MM.1S (cell line): ENCODE measurements around the gene BCHE.

ENCODE experiments used
- EZH2 ChIP-seq: fragments of 300-600 bp; sonication (generic); optimal IDR thresholded peaks from 2 replicates; pipeline ENCODE3; 2017; ENCODE audit warnings: low read depth, mild to moderate bottlenecking, antibody characterized with exemption, low read length, mixed read lengths
- EZH2phosphoT487 ChIP-seq: fragments of 300-600 bp; sonication (generic); IDR thresholded peaks from 2 replicates; pipeline ENCODE4 v1.6.1; 2018; ENCODE audit warnings: antibody characterized with exemption, low read length
- TF ChIP-seq, protein P1 (sequence below): fragments of 300-600 bp; sonication (generic); IDR thresholded peaks from 2 replicates; pipeline ENCODE4 v1.5.1; 2016; ENCODE audit warnings: antibody characterized with exemption, low read length, mixed read lengths

DNA sequence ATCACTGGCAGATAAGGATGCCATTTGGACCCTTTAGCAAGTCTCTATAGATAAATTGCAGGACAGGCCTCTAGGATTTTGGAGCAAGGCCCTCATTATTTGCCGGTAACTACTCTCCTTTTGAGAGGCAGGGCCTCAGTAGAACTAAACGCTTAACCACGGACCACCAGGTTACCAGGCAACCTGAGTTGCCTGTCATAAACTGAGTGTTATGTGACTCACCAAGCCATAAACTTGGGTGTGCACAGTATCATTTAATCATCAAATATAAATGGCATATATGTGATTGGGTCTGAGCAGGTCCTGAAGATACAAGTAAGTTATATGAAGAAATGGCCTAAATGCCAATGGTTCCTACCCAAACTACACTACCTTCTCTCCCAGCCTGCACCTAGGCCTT, 93.2 kb downstream of the BCHE start:
- TF ChIP-seq, protein P1, sequence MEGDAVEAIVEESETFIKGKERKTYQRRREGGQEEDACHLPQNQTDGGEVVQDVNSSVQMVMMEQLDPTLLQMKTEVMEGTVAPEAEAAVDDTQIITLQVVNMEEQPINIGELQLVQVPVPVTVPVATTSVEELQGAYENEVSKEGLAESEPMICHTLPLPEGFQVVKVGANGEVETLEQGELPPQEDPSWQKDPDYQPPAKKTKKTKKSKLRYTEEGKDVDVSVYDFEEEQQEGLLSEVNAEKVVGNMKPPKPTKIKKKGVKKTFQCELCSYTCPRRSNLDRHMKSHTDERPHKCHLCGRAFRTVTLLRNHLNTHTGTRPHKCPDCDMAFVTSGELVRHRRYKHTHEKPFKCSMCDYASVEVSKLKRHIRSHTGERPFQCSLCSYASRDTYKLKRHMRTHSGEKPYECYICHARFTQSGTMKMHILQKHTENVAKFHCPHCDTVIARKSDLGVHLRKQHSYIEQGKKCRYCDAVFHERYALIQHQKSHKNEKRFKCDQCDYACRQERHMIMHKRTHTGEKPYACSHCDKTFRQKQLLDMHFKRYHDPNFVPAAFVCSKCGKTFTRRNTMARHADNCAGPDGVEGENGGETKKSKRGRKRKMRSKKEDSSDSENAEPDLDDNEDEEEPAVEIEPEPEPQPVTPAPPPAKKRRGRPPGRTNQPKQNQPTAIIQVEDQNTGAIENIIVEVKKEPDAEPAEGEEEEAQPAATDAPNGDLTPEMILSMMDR = no peak
- no peak for TF ChIP-seq EZH2
- TF ChIP-seq EZH2phosphoT487 = no peak
